HEK293T (cell line): ENCODE measurements around the gene FRS2.

Experiments used
- CTCF ChIA-PET: fragments of 350-600 bp; formaldehyde crosslinking; extraction: SDS; loops from one replicate; lab custom pipeline; 2021; ENCODE audit warnings: antibody characterized with exemption, inconsistent platforms; lab: Yijun Ruan, JAX
- POLR2A ChIA-PET: fragments of 350-600 bp; formaldehyde crosslinking; extraction: SDS; loops from one replicate; lab custom pipeline; 2020; ENCODE audit warnings: antibody characterized with exemption, inconsistent platforms; lab: Yijun Ruan, JAX
- DNase-seq: peaks from one replicate; pipeline ENCODE4 v3.0.0; 2012; ENCODE audit warnings: mixed read lengths; ENCODE audit errors: extremely low spot score
- ARNT ChIP-seq: fragments of 450-650 bp; IDR thresholded peaks from 2 replicates; pipeline ENCODE4 v1.6.1; 2017; ENCODE audit warnings: mild to moderate bottlenecking
- BHLHE40 ChIP-seq: fragments of 450-650 bp; IDR thresholded peaks from 2 replicates; pipeline ENCODE4 v1.6.1; 2016; ENCODE audit warnings: mild to moderate bottlenecking, moderate library complexity, borderline replicate concordance
- CTBP1 ChIP-seq: fragments of 450-650 bp; IDR thresholded peaks from 2 replicates; pipeline ENCODE4 v1.6.1; 2016; ENCODE audit warnings: borderline replicate concordance
- ELF4 ChIP-seq: fragments of 450-650 bp; IDR thresholded peaks from 2 replicates; pipeline ENCODE4 v1.6.1; 2017; ENCODE audit warnings: antibody characterized with exemption
- FOXA1 ChIP-seq: fragments of 450-650 bp; IDR thresholded peaks from 2 replicates; pipeline ENCODE4 v1.6.1; 2016; ENCODE audit warnings: mild to moderate bottlenecking
- FOXK2 ChIP-seq: fragments of 450-650 bp; IDR thresholded peaks from 2 replicates; pipeline ENCODE4 v1.6.1; 2016; ENCODE audit warnings: mild to moderate bottlenecking
- FOXM1 ChIP-seq: fragments of 450-650 bp; IDR thresholded peaks from 2 replicates; pipeline ENCODE4 v1.6.1; 2017; ENCODE audit warnings: mild to moderate bottlenecking, borderline replicate concordance
- HDGF ChIP-seq: fragments of 450-650 bp; IDR thresholded peaks from 2 replicates; pipeline ENCODE4 v1.6.1; 2017; ENCODE audit warnings: antibody characterized with exemption, borderline replicate concordance
- L3MBTL2 ChIP-seq: fragments of 450-650 bp; conservative IDR thresholded peaks from 2 replicates; pipeline ENCODE4 v1.6.1; 2016; ENCODE audit warnings: mild to moderate bottlenecking
- LEF1 ChIP-seq: fragments of 450-650 bp; IDR thresholded peaks from 2 replicates; pipeline ENCODE4 v1.6.1; 2017; ENCODE audit warnings: mild to moderate bottlenecking, borderline replicate concordance
- NFRKB ChIP-seq: fragments of 450-650 bp; IDR thresholded peaks from 2 replicates; pipeline ENCODE4 v1.6.1; 2016; ENCODE audit warnings: mild to moderate bottlenecking, moderate library complexity
- SP1 ChIP-seq: fragments of 450-650 bp; IDR thresholded peaks from 2 replicates; pipeline ENCODE4 v1.6.1; 2017
- SUZ12 ChIP-seq: fragments of 450-650 bp; IDR thresholded peaks from 2 replicates; pipeline ENCODE4 v1.6.1; 2016; ENCODE audit warnings: mild to moderate bottlenecking
- TARDBP ChIP-seq: fragments of 450-650 bp; IDR thresholded peaks from 2 replicates; pipeline ENCODE4 v1.6.1; 2016
- ZNF384 ChIP-seq: fragments of 450-650 bp; IDR thresholded peaks from 2 replicates; pipeline ENCODE4 v1.6.1; 2016
- TF ChIP-seq, protein P1 (sequence below): fragments of 450-650 bp; IDR thresholded peaks from 2 replicates; pipeline ENCODE4 v1.6.1; 2016

The FRS2 gene

GRCh38 chr12:69509308-69509736 lies 39.1 kb downstream of the FRS2 start:
- ChIA-PET CTCF (interaction anchor here (1.2 kb wide), 1 partner anchor 61 kb away, joined by 3 read pairs; no protein-coding TSS in a partner anchor), POLR2A (no interaction called here)

DNA sequence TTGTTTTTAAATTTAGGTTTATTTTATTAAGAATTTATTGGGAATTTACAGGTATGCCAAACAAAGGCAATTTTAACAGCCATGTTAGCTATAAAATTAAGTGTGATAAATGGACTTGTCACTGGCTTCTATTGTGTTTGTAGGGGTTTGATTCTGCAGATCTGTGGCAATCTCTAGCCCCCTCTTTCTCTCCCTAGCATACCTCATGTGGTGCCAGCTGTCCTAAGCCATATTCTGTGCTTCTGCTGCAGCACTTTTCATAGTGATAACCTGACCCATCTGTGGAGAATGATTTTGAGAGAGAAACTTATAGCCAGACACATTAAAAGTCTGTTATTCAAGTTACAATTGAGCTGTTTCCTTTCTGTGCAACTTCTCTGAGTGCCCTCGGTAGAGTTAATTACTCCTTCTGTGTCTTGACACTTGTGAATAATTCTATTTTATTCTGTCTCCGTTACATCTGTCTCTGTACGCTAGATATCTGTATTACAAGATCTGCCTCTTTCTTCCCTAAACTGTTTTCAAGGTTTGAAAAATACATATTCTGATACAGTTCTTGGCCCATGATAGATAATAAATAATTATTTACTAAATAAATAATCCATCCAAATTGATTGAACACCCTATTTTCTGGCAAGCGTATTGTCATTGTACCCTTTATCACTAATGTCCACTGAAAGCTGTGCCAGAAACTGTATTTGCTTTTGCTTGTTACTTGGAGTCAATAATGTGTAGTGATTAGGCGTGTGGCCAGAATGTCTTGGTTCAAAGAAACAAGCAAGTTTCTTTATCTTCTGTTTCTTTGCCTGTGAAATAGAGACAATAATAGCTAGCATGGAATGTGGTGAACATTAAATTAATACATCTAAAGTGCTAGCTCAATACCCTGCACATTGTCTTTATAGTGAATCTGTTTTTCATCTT lies 40.0 kb downstream of the FRS2 start:
- no peak for TF ChIP-seq FOXA1
- no peak for TF ChIP-seq FOXM1
- TF ChIP-seq ARNT: no peak
- no peak for TF ChIP-seq L3MBTL2
- TF ChIP-seq LEF1: no peak
- TF ChIP-seq ELF4: no peak
- TF ChIP-seq, protein P1, sequence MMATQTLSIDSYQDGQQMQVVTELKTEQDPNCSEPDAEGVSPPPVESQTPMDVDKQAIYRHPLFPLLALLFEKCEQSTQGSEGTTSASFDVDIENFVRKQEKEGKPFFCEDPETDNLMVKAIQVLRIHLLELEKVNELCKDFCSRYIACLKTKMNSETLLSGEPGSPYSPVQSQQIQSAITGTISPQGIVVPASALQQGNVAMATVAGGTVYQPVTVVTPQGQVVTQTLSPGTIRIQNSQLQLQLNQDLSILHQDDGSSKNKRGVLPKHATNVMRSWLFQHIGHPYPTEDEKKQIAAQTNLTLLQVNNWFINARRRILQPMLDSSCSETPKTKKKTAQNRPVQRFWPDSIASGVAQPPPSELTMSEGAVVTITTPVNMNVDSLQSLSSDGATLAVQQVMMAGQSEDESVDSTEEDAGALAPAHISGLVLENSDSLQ: no peak
- TF ChIP-seq SUZ12: no peak
- no peak for TF ChIP-seq ZNF384
- no peak for TF ChIP-seq NFRKB
- no peak for TF ChIP-seq CTBP1
- TF ChIP-seq FOXK2: no peak
- no peak for TF ChIP-seq BHLHE40
- TF ChIP-seq SP1: no peak
- no peak for TF ChIP-seq HDGF
- no peak for TF ChIP-seq TARDBP
- POLR2A ChIA-PET: no interaction called here
- no peak for DNase-seq
- CTCF ChIA-PET: interaction anchor here (1.2 kb wide), 1 partner anchor 60 kb away, joined by 3 read pairs; no protein-coding TSS in a partner anchor

More at GRCh38 chr12:69509308-69509736, 39.1 kb downstream of the FRS2 start:
- DNase-seq: no peak
- TF ChIP-seq TARDBP: no peak
- TF ChIP-seq ARNT: no peak
- TF ChIP-seq CTBP1: no peak
- TF ChIP-seq SUZ12: no peak
- TF ChIP-seq ZNF384: no peak
- TF ChIP-seq, protein P1: no peak
- no peak for TF ChIP-seq FOXA1

DNA sequence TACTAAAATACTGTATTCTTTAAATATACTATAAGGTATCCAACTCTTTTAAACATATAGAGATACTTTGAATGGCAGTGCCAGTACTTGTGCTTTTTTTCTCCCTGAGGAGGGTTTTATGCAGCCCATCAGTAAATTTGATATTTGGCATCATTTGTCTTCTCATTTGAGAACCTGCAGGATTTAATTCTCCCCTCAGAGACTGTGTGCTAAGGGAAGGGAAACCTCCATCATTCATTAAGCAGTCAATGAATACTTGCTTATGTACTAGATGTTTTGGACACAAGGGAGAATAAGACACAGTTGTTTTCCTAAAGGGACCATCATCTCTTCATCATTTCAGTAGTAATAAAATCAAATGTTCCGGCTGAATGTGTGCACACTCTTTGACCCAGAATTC lies 40.8 kb downstream of the FRS2 start:
- TF ChIP-seq FOXM1: no peak
- no peak for TF ChIP-seq LEF1
- no peak for TF ChIP-seq BHLHE40
- TF ChIP-seq ZNF384: no peak
- no peak for TF ChIP-seq TARDBP
- no peak for TF ChIP-seq ELF4
- TF ChIP-seq, protein P1: no peak
- TF ChIP-seq SP1: no peak
- TF ChIP-seq ARNT: no peak
- no peak for TF ChIP-seq FOXA1
- ChIA-PET CTCF (no interaction called here), POLR2A (no interaction called here)
- DNase-seq: no peak

DNA sequence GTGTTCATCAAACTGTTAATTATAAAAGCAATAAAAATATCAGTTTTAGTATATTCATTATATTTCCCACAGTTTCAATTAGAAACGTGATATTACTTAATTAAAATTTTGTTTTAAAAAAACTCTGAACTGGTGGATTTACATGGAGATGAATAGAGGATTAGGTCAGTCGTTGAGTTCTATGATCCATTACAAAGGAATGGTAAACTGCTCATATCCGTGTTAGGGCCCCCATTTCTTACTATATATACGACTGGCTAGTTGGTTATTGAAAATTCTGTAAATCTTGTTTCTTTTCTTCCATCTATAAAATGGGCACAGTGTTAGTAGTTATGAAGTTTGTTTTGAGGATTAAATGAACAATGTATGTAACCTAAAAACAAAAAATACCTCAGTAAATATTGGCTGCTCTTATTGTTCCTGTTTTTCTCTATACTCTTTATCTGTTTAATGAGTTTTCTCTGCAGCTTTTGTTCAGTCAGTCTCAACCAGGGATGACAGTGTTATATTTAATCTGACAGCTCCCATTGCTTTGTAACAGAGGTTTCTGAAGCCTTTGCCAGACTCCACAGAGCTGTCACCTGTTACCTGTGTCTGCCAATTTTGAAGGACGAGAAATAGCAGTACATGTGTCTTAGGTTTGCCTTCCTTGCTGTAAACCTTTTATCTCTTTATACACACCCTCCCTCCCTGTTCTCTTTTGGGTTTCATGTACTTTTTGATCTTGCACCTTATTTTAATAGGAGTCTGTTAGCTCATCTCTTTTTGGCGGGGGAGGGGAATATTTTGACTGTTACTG lies 41.5 kb downstream of the FRS2 start:
- CTCF ChIA-PET: interaction anchor here (0.6 kb wide), 1 partner anchor 242 kb away, joined by 3 read pairs; no protein-coding TSS in a partner anchor
- DNase-seq: no peak
- no peak for TF ChIP-seq BHLHE40
- no peak for TF ChIP-seq HDGF
- no peak for TF ChIP-seq TARDBP
- no peak for TF ChIP-seq FOXA1
- no peak for TF ChIP-seq LEF1
- POLR2A ChIA-PET: interaction anchor here (1.6 kb wide), 1 partner anchor 42 kb away, joined by 3 read pairs; the partner anchor contains the start of gene FRS2

GRCh38 chr12:69512820-69513219 lies 42.6 kb downstream of the FRS2 start:
- ChIA-PET CTCF (no interaction called here), POLR2A (interaction anchor here (1.6 kb wide), 1 partner anchor 43 kb away, joined by 3 read pairs; the partner anchor contains the start of gene FRS2)
- no peak for TF ChIP-seq NFRKB
- TF ChIP-seq CTBP1: no peak
- no peak for TF ChIP-seq FOXA1
- TF ChIP-seq ZNF384: no peak
- no peak for TF ChIP-seq BHLHE40
- TF ChIP-seq FOXK2: no peak
- TF ChIP-seq ELF4: no peak
- TF ChIP-seq LEF1: no peak
- TF ChIP-seq, protein P1: no peak
- no peak for TF ChIP-seq TARDBP
- no peak for DNase-seq
